Measurements from ENCODE around the gene FTHL17.

FTHL17 gene

GRCh38 chrX:31071725-31072124, at the start of gene FTHL17:
FTHL17 (minus strand) TSS chrX:31072041; CDS start chrX:31071953, 88 bp downstream.
- TF ChIP-seq CTCF (IDR thresholded peaks at IDR 0.05; ENCODE audit: low read depth, low read length, missing control alignments): no peak

GRCh38 chrX:31117266-31117665, 45.4 kb upstream of the FTHL17 start:
- no peak overlapping the region for H3K4me3 ChIP-seq (ENCODE audit: low read depth, low read length)
- no peak for TF ChIP-seq CTCF (IDR thresholded peaks at IDR 0.05; ENCODE audit: low read depth, low read length, missing control alignments)
- no peak for DNase-seq (ENCODE audit: low read depth)

More at GRCh38 chrX:31071725-31072124, at the start of gene FTHL17:
- H3K4me3 ChIP-seq (ENCODE audit: low read depth, low read length): no peak within 1 kb of the TSS
- DNase-seq (ENCODE audit: low read depth): no peak

GRCh38 chrX:31115398-31115797, 43.6 kb upstream of the FTHL17 start:
- TF ChIP-seq CTCF (IDR thresholded peaks at IDR 0.05; ENCODE audit: low read depth, low read length, missing control alignments): no peak
- no peak overlapping the region for H3K4me3 ChIP-seq (ENCODE audit: low read depth, low read length)
- DNase-seq (ENCODE audit: low read depth): no peak

- TF ChIP-seq CTCF (IDR thresholded peaks at IDR 0.05; ENCODE audit: low read depth, low read length, missing control alignments): no peak
- no peak for DNase-seq (ENCODE audit: low read depth)
- no peak overlapping the region for H3K4me3 ChIP-seq (ENCODE audit: low read depth, low read length)
These were observed 43.0 kb upstream of the FTHL17 start for GRCh38 chrX:31114858-31115257.

GRCh38 chrX:31112226-31112999, 40.6 kb upstream of the FTHL17 start:
- TF ChIP-seq CTCF (IDR thresholded peaks at IDR 0.05; ENCODE audit: low read depth, low read length, missing control alignments): no peak
- no peak for DNase-seq (ENCODE audit: low read depth)
- no peak overlapping the region for H3K4me3 ChIP-seq (ENCODE audit: low read depth, low read length)

GRCh38 chrX:31110657-31111056, 38.8 kb upstream of the FTHL17 start:
- H3K4me3 ChIP-seq (ENCODE audit: low read depth, low read length): no peak overlapping the region
- no peak for DNase-seq (ENCODE audit: low read depth)
- no peak for TF ChIP-seq CTCF (IDR thresholded peaks at IDR 0.05; ENCODE audit: low read depth, low read length, missing control alignments)

Data from GM12864 (cell line).